OCI-LY1 (cell line): ENCODE measurements around the gene FIS1.
"Not testable (repeated sequence)": the region's sequence is repeated elsewhere in the genome, so short reads cannot be mapped to it uniquely, and the experiment has no call there.

Source experiments
- CTCF ChIP-seq: fragments of 200-600 bp; sonication (generic), shearing (Covaris generic); IDR thresholded peaks from 2 replicates; pipeline ENCODE4 v1.5.1; 2017; ENCODE audit warnings: mild to moderate bottlenecking, antibody characterized with exemption, low read length, moderate library complexity, mixed read lengths
- EZH2 ChIP-seq: fragments of 200-600 bp; sonication (generic), shearing (Covaris generic); IDR thresholded peaks from 2 replicates; pipeline ENCODE4 v1.8.0; 2017; ENCODE audit warnings: borderline replicate concordance, mixed run types, mild to moderate bottlenecking, antibody characterized with exemption, low read length, moderate library complexity, mixed read lengths

GRCh38 chr7:101289687-101290086 is 44.8 kb upstream of the FIS1 start:
- TF ChIP-seq CTCF, EZH2: not testable (repeated sequence)
